ENCODE data around the gene ANKRD28.
A peak's percentile ranks its signal among the peaks of the same experiment; 100 is the strongest.
"Not testable (repeated sequence)": the region's sequence is repeated elsewhere in the genome, so short reads cannot be mapped to it uniquely, and the experiment has no call there.

Gene ANKRD28

DNA sequence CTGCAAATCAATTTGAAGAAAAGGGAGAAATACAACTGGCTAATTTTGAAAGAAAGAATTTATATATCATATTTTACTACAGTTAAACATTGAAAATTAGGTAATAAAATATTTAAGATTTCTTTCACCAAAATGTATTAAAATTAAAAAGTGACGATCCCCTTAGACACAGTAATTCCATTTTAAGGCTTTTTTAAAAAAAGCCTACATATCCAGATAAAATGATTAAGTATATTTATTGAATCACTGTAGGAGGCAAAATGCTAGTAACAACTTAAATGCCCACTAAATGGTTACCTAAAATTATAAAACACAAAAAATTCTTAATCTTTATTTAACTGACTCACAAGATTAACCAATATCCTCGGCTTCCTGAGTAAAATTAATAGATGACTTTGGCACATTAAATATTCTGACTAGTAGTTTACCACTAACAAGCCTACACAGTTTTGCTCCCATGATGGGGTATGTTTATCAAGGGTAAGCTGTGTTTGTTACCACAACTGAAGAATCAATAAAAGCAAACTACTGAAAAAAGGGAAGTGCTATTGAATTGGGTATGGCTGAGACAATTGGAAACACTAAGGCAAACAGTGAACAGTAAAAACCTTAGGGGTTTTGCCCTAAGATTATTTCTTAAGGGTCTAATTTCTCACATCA is 28.4 kb downstream of the ANKRD28 start:
- Mint-ChIP-seq H3K36me3 (peaks cover 25% of the 10 kb centered on the region), H3K4me1 (ENCODE audit: low read depth) (peaks cover 32% of the 10 kb centered on the region), H3K27ac (peak overlapping the region; percentile 88), H3K27me3 (no peaks in the 10 kb centered on the region), H3K4me3 (no peak overlapping the region), H3K9me3 (ENCODE audit: low read depth) (no peaks in the 10 kb centered on the region)

DNA sequence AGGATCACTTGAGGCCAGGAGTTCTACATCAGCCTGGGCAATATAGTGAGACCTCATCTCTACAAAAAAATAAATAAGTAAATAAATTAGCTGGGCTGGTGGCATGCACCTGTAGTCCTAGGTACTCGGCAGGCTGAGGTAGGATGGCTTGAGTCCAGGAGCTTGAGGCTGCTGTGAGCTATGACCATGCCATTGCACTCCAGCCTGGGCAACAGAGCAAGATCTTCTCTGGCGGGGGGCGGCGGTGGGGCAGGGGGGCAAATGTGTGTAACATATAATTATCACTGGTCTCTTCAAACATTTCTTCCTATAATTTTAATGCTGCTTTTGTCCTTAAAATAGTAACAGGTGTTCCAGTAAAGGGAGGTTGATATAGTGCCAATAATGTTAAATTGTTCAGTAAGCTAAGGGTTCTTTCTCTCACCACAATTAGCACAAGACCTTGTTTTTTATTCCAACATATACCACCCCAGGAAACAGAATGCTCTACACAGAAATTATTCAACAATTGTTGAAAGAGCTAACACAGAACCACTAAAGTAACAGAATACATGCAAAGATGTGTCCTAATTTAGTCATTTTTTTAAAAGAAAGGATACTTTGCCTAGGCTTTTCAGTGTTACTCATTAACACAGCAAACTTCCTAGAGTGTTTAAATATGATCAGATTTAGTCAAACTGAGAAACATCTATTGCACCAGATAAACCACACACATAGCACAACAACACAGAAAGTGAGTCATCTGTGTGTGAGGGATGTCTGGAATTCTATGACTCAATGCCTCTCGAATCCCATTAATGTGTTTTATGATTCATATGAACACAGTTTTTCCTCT is 29.1 kb downstream of the ANKRD28 start:
- Mint-ChIP-seq H3K4me1 (ENCODE audit: low read depth) (peaks cover 29% of the 10 kb centered on the region), H3K27me3 (no peaks in the 10 kb centered on the region)

DNA sequence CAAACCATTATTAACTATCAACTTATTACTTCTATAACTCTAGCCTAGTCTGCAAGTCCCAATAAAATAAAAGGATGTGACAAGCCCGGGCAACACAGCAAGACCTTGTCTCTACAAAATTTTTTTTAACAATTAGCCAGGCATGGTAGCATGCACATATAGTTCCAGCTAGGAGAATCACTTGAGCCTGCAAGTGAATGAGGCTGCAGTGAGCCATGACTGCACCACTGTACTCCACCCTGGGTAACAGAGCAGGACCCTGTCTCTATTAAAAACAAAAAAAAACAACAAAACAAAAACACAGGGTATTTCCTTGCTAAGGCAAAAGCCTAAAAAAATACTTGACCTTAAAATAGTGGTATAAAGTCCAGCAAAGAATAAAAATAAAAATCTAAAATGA is 31.4 kb downstream of the ANKRD28 start:
- Mint-ChIP-seq H3K4me1 (ENCODE audit: low read depth) (peaks cover 20% of the 10 kb centered on the region), H3K27me3 (no peaks in the 10 kb centered on the region), H3K36me3 (peaks cover 25% of the 10 kb centered on the region), H3K9me3 (ENCODE audit: low read depth) (no peaks in the 10 kb centered on the region), H3K4me3 (no peak overlapping the region), H3K27ac (no peak overlapping the region)

More for the DNA sequence above, 29.1 kb downstream of the ANKRD28 start:
- Mint-ChIP-seq H3K4me3 (peak overlapping the region; percentile 46), H3K27ac (peak overlapping the region; percentile 88), H3K9me3 (ENCODE audit: low read depth) (no peaks in the 10 kb centered on the region), H3K36me3 (peaks cover 25% of the 10 kb centered on the region)

DNA sequence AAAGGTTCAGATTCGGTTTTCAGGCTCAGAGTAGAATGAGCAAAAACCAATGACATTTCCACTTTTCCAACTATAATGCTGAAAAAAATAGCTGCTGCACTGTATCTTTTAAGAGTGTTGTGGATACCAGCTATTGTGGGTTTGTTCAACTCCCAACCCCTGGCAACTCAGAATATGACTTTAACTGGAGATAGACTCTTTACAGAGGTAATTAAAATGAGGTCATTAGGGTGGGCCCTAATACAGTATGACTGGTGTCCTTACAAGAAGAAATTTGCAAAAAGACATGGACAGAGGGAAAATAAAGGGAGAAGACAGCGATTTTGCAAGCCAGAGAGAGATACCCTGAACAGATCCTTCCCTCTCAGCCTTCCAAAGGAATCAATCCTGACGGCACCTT is 39.5 kb downstream of the ANKRD28 start:
- Mint-ChIP-seq H3K36me3 (peaks cover 19% of the 10 kb centered on the region), H3K27ac (no peak overlapping the region), H3K4me1 (ENCODE audit: low read depth) (peaks cover 5% of the 10 kb centered on the region), H3K4me3 (no peak overlapping the region), H3K9me3 (ENCODE audit: low read depth) (no peaks in the 10 kb centered on the region), H3K27me3 (no peaks in the 10 kb centered on the region)

DNA sequence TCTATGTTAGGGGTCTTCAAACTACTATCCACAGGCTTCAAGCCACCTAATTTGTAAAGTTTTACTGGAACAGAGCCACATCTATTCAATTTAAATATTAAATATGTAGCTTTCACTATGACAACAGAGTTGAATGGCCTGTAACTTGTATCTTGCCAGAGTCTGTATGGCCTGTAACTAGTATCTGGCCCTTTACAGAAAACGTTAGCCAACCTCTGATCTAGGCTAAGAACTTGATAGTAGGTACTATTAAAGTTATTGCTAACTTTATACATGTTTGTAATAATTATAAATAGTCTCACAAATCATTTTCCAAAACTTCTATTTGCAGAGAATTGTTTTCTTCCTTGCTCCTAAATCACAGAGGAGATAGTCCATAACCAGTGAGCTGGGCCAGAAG is 40.0 kb downstream of the ANKRD28 start:
- peaks cover 5% of the 10 kb centered on the region for H3K4me1 Mint-ChIP-seq (ENCODE audit: low read depth)
- H3K4me3 Mint-ChIP-seq: no peak overlapping the region
- no peak overlapping the region for H3K27ac Mint-ChIP-seq
- H3K9me3 Mint-ChIP-seq (ENCODE audit: low read depth): no peaks in the 10 kb centered on the region
- peaks cover 20% of the 10 kb centered on the region for H3K36me3 Mint-ChIP-seq
- no peaks in the 10 kb centered on the region for H3K27me3 Mint-ChIP-seq

DNA sequence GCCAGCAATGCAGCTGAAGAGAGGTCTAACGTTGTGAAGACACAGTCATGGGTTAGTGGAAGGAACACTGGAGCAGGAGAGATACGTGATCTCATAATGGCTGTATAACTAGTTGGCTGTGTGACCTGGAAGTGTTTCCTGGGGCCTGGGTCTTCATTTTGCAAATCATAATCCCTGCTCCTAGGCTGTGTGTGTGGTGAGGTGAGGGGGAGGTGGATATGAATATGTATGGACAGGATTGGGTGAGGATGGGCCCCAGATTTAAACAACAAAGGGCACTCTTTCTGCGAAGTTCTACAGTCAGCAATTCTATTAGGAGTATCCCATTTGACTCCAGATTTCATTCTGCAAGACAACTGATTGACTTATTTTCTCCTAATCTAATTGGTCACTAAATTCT is 41.3 kb downstream of the ANKRD28 start:
- peaks cover 5% of the 10 kb centered on the region for H3K4me1 Mint-ChIP-seq (ENCODE audit: low read depth)
- H3K9me3 Mint-ChIP-seq (ENCODE audit: low read depth): no peaks in the 10 kb centered on the region
- H3K4me3 Mint-ChIP-seq: no peak overlapping the region
- H3K27ac Mint-ChIP-seq: no peak overlapping the region
- H3K27me3 Mint-ChIP-seq: no peaks in the 10 kb centered on the region
- H3K36me3 Mint-ChIP-seq: peaks cover 21% of the 10 kb centered on the region

DNA sequence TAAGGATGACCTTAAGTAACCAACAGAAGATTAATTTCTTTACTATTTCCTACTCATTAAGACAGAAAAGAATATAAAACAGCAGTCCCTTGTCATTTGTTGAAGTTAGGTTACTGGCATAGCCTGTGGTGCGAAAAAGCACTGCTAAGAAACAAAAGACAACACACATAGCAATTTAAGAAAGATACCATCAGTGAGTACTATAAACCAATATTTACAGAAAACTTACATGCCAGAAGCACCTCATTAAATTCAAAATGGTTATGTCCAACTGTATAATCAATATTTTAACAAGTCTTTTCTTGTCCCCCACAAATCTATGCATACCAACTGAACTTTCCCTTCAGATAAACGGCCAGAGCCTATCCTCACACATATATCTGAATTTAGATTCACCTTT is 42.0 kb downstream of the ANKRD28 start:
- H3K4me3 Mint-ChIP-seq: no peak overlapping the region
- no peak overlapping the region for H3K27ac Mint-ChIP-seq
- H3K27me3 Mint-ChIP-seq: no peaks in the 10 kb centered on the region
- peaks cover 21% of the 10 kb centered on the region for H3K36me3 Mint-ChIP-seq
- no peaks in the 10 kb centered on the region for H3K9me3 Mint-ChIP-seq (ENCODE audit: low read depth)
- peaks cover 5% of the 10 kb centered on the region for H3K4me1 Mint-ChIP-seq (ENCODE audit: low read depth)

DNA sequence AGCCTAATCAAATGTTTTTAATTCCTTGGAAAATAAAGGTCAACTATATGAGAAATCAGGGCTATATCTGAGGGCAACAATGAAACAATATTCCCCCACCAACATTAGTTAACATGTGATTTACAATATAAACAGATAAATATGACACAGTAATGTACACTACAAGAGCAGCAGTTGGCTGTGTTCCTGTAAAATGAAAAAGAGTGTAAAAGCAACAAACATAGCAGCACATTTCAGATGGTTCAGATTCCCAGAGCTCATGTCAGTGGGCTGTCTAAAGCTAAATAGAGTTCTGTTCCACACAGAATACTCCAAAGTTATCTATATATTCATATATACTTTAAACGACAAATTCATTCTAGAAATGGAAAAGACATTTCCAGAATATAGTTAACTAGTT is 42.6 kb downstream of the ANKRD28 start:
- Mint-ChIP-seq H3K36me3 (peaks cover 19% of the 10 kb centered on the region), H3K27me3 (no peaks in the 10 kb centered on the region), H3K4me3 (no peak overlapping the region), H3K9me3 (ENCODE audit: low read depth) (no peaks in the 10 kb centered on the region), H3K4me1 (ENCODE audit: low read depth) (peaks cover 2% of the 10 kb centered on the region), H3K27ac (no peak overlapping the region)

DNA sequence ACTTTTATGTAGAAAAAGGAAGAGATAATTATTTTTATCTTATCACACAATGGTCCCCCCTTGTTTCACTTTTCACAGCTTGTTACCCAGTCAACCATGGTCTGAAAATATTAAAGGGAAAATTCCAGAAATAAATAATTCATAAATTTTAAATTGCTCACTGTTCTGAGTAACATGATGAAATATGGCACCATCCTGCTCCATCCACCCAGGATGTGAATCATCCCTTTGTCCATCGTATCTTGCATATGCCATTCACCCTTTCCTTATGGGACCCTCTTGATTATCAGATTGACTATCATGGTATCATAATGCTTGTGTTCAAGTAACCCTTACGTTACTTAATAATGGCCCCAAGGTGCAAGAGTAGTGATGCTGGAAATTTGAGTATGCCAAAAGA is 43.7 kb downstream of the ANKRD28 start:
- peaks cover 26% of the 10 kb centered on the region for H3K36me3 Mint-ChIP-seq
- H3K4me3 Mint-ChIP-seq: no peak overlapping the region
- H3K27ac Mint-ChIP-seq: no peak overlapping the region
- H3K27me3 Mint-ChIP-seq: no peaks in the 10 kb centered on the region
- H3K4me1 Mint-ChIP-seq (ENCODE audit: low read depth): peaks cover 2% of the 10 kb centered on the region
- H3K9me3 Mint-ChIP-seq (ENCODE audit: low read depth): no peaks in the 10 kb centered on the region

DNA sequence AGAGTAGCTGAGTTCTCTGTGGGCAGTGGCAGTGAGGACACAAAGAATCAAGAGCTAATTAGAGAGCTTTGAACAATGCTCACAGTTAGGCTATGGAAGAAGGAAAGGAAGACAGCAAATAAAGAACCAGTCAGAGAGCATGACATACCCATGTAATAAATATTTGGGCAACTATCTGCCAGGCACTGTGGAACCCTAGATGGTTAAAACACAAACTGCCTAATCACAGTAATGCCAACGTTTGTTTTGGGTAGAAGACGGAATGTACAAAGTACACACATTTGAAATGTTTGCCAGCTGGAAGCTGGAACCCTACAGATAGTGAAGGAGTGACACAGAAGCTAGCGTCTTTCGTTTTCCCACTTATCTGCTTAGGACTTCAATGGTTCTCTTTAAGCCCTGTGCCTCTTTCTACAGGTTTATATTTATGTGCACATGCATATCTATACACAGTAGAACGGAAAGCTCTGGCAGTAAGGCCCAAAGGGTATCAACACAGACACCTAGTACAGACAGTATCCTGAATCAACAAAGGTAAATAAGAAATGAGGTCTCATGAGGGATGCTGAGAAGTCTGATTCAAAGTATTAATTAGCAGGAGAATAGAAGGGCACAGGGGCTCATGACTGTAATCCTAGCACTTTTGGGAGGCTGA is 44.6 kb downstream of the ANKRD28 start:
- Mint-ChIP-seq H3K9me3 (ENCODE audit: low read depth) (no peaks in the 10 kb centered on the region), H3K27me3 (no peaks in the 10 kb centered on the region), H3K4me3 (no peak overlapping the region), H3K36me3 (peaks cover 31% of the 10 kb centered on the region), H3K4me1 (ENCODE audit: low read depth) (peaks cover 2% of the 10 kb centered on the region), H3K27ac (peak overlapping the region; percentile 1)

DNA sequence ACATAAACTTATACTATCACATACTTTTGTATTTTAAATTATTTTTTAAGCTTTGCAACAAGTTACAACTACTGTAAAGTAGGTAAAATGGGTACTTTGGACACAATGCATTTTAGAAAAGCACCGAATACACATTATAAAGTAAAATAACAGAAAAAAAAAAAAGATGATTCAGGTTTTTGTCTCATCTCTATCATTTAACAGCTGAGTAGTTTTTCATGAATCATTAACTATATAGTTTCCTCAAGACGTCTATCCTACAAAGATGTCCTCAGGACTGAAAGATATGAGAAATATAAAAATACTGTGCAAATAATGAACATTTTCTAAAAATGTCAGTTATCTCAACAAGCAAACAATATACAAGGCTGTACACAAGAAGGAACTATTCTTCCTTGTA is 46.9 kb downstream of the ANKRD28 start:
- no peaks in the 10 kb centered on the region for H3K27me3 Mint-ChIP-seq
- peaks cover 6% of the 10 kb centered on the region for H3K9me3 Mint-ChIP-seq (ENCODE audit: low read depth)
- H3K36me3 Mint-ChIP-seq: peaks cover 29% of the 10 kb centered on the region
- no peak overlapping the region for H3K27ac Mint-ChIP-seq
- H3K4me1 Mint-ChIP-seq (ENCODE audit: low read depth): peaks cover 24% of the 10 kb centered on the region
- no peak overlapping the region for H3K4me3 Mint-ChIP-seq

DNA sequence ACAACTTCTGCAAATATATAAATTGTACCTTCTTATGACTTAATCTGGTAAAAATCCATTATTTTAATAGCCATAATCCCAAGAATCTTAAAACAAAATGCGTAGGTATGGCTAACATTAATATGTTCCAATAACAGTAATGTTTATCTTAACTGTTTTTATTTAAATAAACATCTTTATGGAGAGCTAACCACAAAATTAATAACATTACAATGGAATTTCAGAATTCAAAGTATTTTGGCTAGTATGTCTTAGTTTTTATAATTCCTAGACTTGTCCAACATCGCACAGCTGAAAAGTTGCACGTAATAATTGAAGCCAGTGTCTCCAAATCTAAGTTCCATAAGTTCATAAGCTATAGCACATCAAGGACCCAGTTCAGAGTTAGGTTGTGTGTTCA is 47.6 kb downstream of the ANKRD28 start:
- peaks cover 6% of the 10 kb centered on the region for H3K9me3 Mint-ChIP-seq (ENCODE audit: low read depth)
- no peak overlapping the region for H3K4me3 Mint-ChIP-seq
- no peaks in the 10 kb centered on the region for H3K27me3 Mint-ChIP-seq
- H3K36me3 Mint-ChIP-seq: peaks cover 30% of the 10 kb centered on the region
- peaks cover 31% of the 10 kb centered on the region for H3K4me1 Mint-ChIP-seq (ENCODE audit: low read depth)
- no peak overlapping the region for H3K27ac Mint-ChIP-seq

DNA sequence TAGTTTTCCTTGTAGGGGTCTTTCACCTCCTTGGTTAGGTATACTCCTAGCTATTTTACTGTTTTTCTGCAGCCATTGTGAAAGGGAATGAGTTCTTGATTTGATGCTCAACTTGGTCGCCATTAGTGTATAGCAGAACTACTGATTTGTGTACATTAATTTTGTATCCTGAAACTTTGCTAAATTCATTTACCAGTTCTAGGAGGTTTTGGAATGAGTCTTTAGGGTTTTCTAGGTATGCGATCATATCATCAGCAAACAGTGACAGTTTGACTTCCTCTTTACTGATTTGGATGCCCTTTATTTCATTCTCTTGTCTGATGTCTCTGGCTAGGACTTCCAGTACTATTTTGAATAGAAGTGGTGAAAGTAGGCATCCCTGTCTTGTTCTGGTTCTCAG is 51.9 kb downstream of the ANKRD28 start:
- H3K27me3 Mint-ChIP-seq; H3K9me3 Mint-ChIP-seq (ENCODE audit: low read depth); H3K4me3 Mint-ChIP-seq: not testable (repeated sequence)
- peaks cover 40% of the 10 kb centered on the region for H3K36me3 Mint-ChIP-seq
- H3K4me1 Mint-ChIP-seq (ENCODE audit: low read depth): peaks cover 35% of the 10 kb centered on the region
- H3K27ac Mint-ChIP-seq: peak overlapping the region; percentile 75

DNA sequence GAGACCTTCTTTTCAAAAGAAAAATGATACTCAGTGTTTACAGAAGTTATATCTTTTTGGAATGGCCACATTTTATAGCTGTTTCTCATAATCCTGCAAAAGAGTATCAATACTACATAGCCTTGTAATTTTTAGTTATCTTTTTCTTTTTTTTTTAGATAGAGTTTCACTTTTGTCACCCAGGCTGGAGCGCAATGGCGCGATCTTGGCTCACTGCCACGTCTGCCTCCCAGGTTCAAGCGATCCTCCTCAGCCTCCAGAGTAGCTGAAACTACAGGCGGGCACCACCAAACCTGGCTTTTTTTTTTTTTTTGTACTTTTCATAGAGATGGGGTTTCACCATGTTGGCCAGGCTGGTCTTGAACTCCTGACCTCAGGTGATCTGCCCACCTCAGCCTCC is 53.6 kb downstream of the ANKRD28 start:
- H3K4me1 Mint-ChIP-seq (ENCODE audit: low read depth): peaks cover 35% of the 10 kb centered on the region
- no peaks in the 10 kb centered on the region for H3K27me3 Mint-ChIP-seq
- H3K27ac Mint-ChIP-seq: no peak overlapping the region
- H3K4me3 Mint-ChIP-seq: no peak overlapping the region
- peaks cover 17% of the 10 kb centered on the region for H3K9me3 Mint-ChIP-seq (ENCODE audit: low read depth)
- H3K36me3 Mint-ChIP-seq: peaks cover 42% of the 10 kb centered on the region

DNA sequence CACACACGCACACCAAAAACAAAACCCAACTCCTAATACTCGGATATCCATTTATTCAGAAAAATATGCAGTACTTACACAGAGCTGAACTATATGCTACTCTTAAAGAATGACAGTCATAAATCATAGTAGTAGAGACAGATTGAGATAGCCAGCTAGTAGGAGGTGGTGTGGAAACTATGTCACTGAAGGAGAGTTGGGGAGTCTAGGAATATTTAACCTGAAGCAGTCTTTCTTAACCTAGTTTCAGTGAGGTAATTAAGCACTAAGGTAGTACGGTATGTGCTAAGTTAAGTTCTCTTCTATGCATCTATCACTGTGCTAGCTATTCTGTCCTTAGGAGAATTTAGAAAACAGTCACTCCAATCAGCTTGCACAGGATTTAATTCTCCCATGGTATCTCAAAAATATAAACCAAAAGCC is 54.2 kb downstream of the ANKRD28 start:
- peaks cover 35% of the 10 kb centered on the region for H3K4me1 Mint-ChIP-seq (ENCODE audit: low read depth)
- H3K9me3 Mint-ChIP-seq (ENCODE audit: low read depth): peaks cover 21% of the 10 kb centered on the region
- H3K27ac Mint-ChIP-seq: no peak overlapping the region
- H3K27me3 Mint-ChIP-seq: no peaks in the 10 kb centered on the region
- H3K4me3 Mint-ChIP-seq: no peak overlapping the region
- peaks cover 44% of the 10 kb centered on the region for H3K36me3 Mint-ChIP-seq
